Stimulated activated CD4-positive, alpha-beta T cell treated with anti-CD3 and anti-CD28 coated beads, Interleukin-1b, Interleukin-23, amount 100 ng/mL, for 24 hours (primary cell): Measurements from ENCODE around the gene ZNF70.

Experiments used
- DNase-seq, 4 experiments: peaks; one replicate each; pipeline ENCODE4 v3.0.0-alpha.2; 2020; ENCODE audit warnings: low read depth in 4 of 4, low spot score in 1 of 4

Gene ZNF70

DNA sequence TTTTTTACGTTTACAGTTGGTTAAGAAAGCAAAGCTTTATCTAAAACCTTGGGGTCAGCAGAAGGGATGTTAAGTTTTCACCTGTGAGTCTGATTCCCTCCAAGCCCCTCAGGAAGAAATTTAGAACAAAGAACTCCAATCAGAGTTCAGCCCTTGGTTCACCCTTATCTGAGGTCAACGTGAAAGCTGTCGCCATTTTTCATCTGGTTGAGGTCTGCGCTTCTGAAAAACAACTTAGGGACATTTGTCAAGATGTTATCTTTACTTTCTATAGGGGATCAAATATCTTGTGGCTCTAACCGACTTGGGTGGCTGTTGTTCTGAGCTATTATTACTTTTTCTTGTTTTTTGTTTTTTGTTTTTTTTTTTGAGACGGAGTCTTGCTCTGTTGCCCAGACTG lies 30.1 kb downstream of the ZNF70 start:
- no peak for DNase-seq

DNA sequence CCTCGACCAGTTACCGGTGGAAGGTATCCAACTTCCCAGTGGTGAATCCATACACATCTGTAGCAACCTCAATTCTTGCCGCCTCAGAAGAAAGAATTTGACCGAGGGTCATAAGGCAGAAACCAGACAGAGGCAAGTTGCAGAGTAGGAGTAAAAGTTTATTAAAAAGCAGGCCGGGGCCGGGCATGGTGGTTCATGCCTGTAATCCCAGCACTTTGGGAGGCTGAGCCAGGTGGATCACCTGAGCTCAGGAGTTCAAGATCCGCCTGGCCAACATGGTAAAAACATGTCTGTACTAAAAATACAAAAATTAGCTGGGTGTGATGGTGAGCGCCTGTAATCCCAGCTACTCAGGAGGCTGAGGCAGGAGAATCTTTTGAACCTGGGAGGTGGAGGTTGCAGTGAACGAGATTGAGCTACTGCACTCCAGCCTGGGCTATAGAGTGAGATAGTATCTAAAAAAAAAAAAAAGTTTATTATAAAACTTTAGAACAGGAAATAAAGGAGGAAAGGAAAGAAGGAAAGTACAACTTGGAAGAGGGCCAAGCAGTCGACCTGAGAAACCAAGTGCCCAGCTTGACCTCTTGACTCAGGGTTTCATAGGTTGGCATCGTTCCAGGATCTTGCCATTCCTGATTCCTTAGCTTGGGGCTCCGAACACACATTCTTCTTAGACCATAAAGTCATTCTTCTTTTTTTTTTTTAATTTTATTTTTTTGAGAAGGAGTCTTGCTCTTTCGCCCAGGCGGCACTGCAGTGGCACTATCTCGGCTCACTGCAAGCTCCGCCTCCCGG lies 32.3 kb downstream of the ZNF70 start:
- DNase-seq: no peak

- DNase-seq: peak; percentile 67 to 72 (median 69)
Measured at GRCh38 chr22:23716811-23717801, 33.8 kb downstream of the ZNF70 start.

DNA sequence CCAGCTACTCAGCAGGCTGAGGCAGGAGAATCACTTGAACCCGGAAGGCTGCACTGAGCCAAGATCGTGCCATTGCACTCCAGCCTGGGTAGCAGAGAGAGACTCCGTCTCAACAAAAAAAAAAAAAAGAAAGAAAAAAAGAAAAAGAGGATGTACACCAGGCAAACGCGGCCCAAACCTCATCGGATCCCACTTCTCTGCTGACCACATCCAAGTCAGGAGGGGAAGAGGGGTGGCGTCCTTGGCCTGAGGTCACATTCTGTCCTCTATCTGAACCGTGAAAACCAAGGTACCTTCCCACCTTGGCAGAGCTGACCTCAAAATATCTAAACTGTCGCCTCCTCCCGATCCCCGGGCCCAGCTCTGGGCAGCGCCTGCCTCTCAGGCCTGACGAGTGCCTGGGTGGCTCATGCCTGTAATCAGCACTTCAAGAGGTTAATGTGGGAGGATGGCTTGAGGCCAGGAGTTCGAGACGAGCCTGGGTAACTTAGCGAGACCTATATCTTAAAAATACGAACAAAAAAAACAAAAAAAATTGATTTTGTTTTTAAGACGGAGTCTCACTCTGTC lies 35.0 kb downstream of the ZNF70 start:
- no peak for DNase-seq

DNA sequence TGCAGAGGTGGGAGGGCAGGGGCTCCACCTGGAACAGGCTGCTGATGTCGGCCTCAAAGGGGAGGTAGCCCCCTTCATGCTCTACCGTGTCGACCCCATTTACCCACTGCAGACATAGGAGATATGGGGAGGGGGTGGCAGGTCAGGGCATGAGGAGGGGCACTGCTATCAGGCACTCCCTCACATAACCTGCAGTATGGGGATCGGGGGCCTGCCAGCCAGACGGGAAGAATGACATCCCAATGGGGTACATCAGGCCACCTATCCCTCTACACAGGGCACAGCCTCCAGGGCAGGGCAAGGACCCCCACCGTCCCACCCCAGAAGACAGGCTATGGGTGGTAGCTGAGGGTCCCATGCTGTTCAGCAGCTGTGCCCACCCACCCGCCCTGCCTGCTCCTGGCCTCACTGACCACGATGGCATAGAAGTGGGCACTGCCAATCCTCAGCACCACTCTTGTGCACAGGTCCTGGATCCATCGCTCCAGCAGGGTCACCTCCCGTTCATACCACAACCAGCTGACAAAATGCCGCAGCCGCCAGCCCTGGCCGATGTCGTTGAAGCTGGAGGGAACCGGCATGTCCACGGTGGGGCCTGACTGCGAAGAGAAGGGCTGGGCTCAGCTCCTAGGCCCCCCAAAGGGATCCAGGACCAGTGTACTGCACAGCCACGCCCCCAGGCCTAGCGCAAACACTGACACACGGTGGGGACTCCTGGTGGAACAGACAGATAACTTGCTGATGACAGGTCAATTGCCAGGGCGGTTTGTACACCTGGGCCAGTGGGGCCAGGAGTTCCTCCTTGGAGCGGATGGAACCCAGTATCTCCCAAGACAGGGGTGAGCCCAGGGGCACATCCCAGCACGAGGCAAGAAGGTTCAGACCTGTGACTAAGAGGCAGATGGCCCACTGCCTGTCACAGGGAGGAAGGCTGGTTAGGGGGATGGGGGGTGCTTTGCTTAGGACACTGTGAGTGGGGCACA lies 36.0 kb downstream of the ZNF70 start:
- DNase-seq: no peak

DNA sequence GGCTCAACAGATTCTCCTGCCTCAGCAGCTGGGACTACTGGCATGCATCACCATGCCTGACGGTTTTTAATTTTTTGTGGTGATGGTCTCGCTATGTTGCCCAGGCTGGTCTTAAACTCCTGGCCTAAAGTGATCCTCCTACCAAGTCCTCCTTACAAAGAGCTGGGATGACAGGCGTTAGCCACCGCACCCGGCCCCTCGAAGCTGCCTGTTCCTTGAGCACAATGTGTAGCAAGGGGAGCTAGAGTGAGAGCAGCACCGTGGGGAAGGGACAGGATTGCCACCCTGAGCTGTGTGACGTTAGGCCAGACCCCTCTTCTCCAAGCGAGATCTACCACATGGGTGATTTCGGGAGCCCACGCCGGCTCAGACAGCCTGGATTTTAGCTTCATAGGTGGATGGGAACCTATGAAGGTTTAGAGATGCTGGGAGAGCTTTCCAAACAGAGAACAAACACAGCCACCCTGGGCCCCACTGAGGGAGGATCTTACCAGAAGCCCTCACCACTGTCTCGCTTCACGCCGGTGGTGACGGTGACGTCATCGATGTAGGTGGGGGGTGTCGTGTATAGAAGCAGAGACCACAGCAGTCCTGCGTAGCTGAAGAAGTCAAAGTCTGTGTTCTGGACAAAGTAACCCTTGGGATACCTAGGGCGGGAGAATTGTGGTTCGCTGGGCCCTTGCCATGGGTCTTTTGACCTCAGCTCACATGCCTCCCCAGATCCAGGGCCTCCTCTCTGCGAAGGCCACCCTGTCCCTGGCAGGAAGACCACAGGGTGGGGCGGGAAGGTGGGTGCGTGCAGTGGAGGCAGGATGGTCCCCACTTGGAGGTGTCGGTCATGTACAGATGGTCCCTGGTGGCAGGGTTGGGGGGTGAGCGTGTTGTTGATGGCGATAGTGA lies 37.0 kb downstream of the ZNF70 start:
- DNase-seq: no peak

- no peak for DNase-seq
Measured at GRCh38 chr22:23712256-23712655, 38.7 kb downstream of the ZNF70 start.

DNA sequence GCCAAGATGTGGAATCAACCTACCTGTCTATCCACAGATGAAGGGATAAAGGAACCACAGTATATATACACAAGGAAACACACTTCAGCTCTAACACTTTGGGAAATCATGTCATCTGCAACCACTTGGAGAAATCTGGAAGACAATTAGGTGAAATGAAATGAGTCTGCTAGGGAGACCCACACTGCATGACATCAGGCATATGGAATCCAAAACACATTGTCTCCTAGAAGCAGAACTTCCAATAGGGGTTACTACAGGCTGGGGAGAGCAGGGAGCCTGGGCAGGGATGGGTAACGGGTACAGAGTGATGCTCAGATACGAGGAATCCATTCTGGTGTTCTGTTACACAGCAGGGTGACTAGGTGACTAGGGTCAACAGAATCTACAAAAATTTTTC lies 41.8 kb downstream of the ZNF70 start:
- DNase-seq: no peak

- no peak for DNase-seq
Measured at GRCh38 chr22:23708270-23708669, 42.6 kb downstream of the ZNF70 start.

DNA sequence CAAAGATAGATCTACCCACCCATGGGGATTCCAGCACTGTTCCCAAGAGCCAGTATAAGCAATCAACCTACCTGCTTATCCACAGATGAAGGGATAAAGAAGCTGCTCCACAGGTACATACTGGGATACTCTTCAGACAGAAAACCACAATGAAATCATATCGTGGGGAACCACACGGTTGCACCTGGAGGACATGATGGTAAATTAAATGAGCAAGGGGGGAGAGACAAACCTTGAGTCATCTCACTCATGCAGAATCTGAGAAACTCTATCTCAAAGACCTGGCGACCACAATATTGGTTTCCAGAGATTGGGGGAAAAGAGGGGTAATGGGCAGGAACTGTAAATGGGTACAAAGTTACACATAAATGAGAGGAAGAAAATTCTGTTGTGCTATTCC lies 45.6 kb downstream of the ZNF70 start:
- no peak for DNase-seq

GRCh38 chr22:23704829-23705228 lies 46.1 kb downstream of the ZNF70 start:
- no peak for DNase-seq

DNA sequence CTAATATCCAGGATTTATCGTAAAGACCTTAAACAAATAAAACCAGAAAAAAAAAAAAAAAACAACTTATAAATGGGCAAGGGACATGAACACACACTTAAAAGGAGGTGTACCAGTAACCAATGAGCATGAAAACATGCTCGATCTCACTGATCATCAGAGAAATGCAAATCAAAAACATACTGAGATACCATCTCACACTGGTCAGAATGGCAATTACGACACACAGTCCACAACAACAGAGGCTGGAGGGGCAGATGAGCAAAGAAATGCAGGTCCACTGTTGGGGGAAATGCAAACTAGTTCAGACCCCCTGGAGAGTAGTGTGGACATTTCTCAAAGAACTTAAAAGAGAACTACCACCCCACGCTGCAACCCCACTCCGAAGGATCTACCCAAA lies 46.9 kb downstream of the ZNF70 start:
- DNase-seq: no peak

GRCh38 chr22:23700706-23701105 lies 50.2 kb downstream of the ZNF70 start:
- DNase-seq: no peak

DNA sequence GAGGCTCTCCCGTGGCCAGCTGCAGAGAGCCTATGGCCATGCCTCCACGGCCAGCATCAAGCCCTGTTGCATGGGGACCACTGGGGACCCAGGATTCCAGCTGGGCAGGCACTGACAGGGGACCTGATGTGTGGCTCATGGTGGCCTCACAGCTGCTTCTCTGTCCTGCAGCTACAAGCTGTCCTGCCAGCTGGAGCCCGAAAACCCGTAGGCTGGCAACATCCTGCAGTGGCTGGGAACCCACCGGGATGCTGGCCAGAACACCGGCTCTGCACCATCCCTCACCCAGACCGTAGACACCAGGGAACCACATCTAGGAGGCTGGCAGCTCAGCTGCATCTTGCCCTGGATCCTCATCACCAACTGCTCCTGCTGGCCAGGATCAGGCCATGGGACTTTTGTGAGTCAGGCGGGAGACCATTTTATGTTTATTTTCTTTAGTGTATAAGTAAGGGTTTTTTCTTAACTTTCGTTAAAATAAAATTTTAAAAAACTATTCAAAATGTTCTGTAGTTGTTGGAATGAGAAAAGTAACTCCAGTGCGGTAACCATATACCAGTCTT lies 52.2 kb downstream of the ZNF70 start:
- DNase-seq: no peak

- DNase-seq: no peak
Measured at GRCh38 chr22:23698094-23698493, 52.8 kb downstream of the ZNF70 start.

DNA sequence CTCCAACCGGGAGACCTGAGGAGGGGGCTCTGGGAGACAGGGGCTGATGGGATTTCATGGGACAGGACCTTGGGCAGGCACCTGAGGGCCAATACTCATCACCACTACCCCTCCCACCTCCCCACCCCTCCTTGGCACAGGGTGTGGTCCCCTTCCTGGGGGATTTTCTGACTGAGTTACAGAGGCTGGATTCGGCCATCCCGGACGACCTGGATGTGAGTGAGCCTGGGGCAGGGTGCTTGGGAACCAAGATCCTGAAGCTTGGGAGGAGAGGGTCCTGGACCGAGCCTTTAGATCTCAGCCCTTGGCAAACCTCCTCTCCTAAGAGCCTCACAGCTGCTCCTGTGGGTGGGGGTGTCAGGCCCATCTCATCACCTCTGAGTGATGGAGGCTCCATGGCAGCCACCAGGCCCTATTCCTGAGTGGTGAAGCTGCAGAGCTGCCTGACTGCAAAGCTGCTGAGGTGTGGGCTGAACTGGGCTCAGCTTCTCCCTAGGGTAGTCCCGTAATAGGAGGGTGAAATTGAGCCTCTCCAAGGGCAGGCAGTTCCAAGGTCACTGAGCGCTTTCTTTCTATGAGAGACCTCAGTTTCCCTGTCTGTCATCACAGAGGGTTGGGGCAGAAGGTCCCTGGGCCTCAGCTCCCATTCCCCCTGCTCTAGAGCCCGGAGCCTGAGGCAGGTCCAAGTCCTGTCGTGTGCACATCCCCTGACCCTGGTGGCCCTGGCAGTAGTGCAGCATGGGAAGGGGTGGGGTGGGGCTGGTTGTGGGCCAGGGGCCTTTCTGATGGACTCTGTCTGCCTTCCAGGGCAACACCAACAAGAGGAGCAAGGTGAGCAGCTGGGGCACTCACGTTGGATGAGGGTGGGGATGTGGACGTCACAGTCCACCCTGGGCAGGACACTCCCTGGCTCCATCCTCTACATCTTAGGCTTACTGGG lies 53.6 kb downstream of the ZNF70 start:
- DNase-seq: no peak

GRCh38 chr22:23696326-23696851 lies 54.5 kb downstream of the ZNF70 start:
- peak; percentile 46 to 70 (median 61) for DNase-seq
